GM12892 (cell line): ENCODE measurements around the gene PRAMEF2.
"Not testable (repeated sequence)": the region's sequence is repeated elsewhere in the genome, so short reads cannot be mapped to it uniquely, and the experiment has no call there.

Experiments
- POLR2A ChIP-seq: IDR thresholded peaks from 2 replicates; pipeline ENCODE4 v1.6.1; 2011; ENCODE audit warnings: low read depth, low read length, control low read depth
- POLR2AphosphoS5 ChIP-seq: IDR thresholded peaks from 2 replicates; pipeline ENCODE4 v1.6.1; 2011; ENCODE audit warnings: low read depth, low read length, control low read depth

DNA sequence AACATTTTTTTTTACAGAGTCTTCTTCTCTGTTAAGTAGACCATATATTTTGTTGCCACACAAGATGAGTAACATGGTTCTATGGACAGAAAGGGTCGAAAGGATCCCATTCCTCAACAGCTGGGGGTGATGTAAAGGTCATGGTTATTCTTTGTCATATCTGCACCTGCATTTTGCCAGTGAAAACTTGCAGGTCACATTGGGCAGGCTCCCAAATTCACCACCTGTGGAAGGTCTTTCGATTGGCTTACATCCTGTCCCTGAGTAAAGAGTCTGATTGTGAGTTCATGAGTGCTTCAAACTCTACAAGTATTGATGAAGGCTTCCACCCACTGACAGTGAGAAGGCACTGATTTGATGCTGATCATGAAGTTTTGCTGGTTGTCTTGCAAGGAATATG, 23.6 kb upstream of the PRAMEF2 start:
- not testable (repeated sequence) for TF ChIP-seq POLR2AphosphoS5, POLR2A
